SK-N-MC (cell line): ENCODE measurements around the gene NKPD1.

Experiments
- EZH2 ChIP-seq: fragments of 200-600 bp; sonication (generic); IDR thresholded peaks from one replicate; pipeline ENCODE4 v1.6.1; 2017; ENCODE audit warnings: antibody characterized with exemption
- FOXP2 ChIP-seq: optimal IDR thresholded peaks from 2 replicates; pipeline ENCODE3; 2011; ENCODE audit warnings: mild to moderate bottlenecking, moderate library complexity; ENCODE audit not compliant: insufficient read depth; ENCODE audit errors: extremely low read length, control extremely low read depth
- POLR2AphosphoS5 ChIP-seq: IDR thresholded peaks from 2 replicates; pipeline ENCODE4 v1.6.1; 2012; ENCODE audit warnings: mild to moderate bottlenecking, low read depth, low read length, borderline replicate concordance

DNA sequence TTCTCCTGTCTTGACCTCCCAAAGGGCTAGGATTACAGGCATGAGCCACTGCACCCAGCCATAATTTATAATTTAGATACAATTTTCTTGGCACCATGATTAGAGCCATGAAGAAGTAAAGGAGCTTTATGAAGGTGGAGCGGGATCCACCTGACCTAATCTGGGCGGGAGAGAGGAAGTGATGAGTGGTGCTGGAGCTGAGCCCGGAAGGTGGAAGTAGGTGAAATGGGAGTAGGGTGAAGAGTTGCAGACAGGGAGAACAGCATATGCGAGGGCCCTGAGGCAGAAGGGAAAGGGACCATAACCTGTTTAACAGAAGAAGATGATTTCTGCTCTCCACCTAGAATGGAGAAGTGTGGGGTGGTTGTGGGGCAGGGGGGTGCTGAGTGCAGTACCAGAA lies 22.0 kb upstream of the NKPD1 start:
- TF ChIP-seq EZH2 (no peak), POLR2AphosphoS5 (no peak), FOXP2 (no peak)
